OCI-LY3 (cell line): Measurements from ENCODE around the gene ARHGAP21.

Experiments used
- H2AFZ ChIP-seq: fragments of 200-600, 300-600 bp; shearing (Covaris generic); 2 replicates; pipeline ENCODE4 v1.6.0; 2014; ENCODE audit warnings: antibody characterized with exemption, low read depth, low read length
- H3K27ac ChIP-seq: fragments of 200-600, 300-600 bp; sonication (generic); 2 replicates; pipeline ENCODE4 v1.5.1; 2014; ENCODE audit warnings: mild to moderate bottlenecking, low read length, moderate library complexity, mixed read lengths
- H3K27me3 ChIP-seq: fragments of 200-600, 300-600 bp; sonication (generic); 2 replicates; pipeline ENCODE4 v1.6.1; 2014; ENCODE audit warnings: low read depth, low read length, mixed read lengths
- H3K36me3 ChIP-seq: fragments of 200-600, 300-600 bp; sonication (generic); replicated peaks from 2 replicates; pipeline ENCODE3; 2014; ENCODE audit warnings: low read depth, low read length, mixed read lengths
- H3K4me1 ChIP-seq: fragments of 300-600, 200-600 bp; sonication (generic); 2 replicates; pipeline ENCODE4 v1.6.1; 2014; ENCODE audit warnings: low read length, mixed read lengths
- H3K4me2 ChIP-seq: fragments of 200-600, 300-600 bp; sonication (generic); 2 replicates; pipeline ENCODE4 v1.6.1; 2014; ENCODE audit warnings: low read length, mixed read lengths
- H3K4me3 ChIP-seq: fragments of 300-600, 200-600 bp; sonication (generic); 2 replicates; pipeline ENCODE4 v1.5.1; 2014; ENCODE audit warnings: antibody characterized with exemption, mild to moderate bottlenecking, low read length, moderate library complexity
- H3K79me2 ChIP-seq: fragments of 300-600, 200-600 bp; shearing (Covaris generic); 2 replicates; pipeline ENCODE4 v1.6.1; 2014; ENCODE audit warnings: mild to moderate bottlenecking, low read length, mixed read lengths
- H3K9ac ChIP-seq: fragments of 300-600, 200-600 bp; shearing (Covaris generic); 2 replicates; pipeline ENCODE4 v1.6.0; 2014; ENCODE audit warnings: mild to moderate bottlenecking, low read length, moderate library complexity
- H3K9me3 ChIP-seq: fragments of 200-600, 300-600 bp; shearing (Covaris generic); 2 replicates; pipeline ENCODE4 v1.6.1; 2014; ENCODE audit warnings: low read length, mixed read lengths; ENCODE audit not compliant: insufficient read depth
- H4K20me1 ChIP-seq: fragments of 200-600, 300-600 bp; sonication (generic); 2 replicates; pipeline ENCODE4 v1.6.1; 2016; ENCODE audit warnings: low read length, mixed read lengths; ENCODE audit not compliant: insufficient read depth
- CTCF ChIP-seq: fragments of 200-600, 300-600 bp; sonication (generic); IDR thresholded peaks from 2 replicates; pipeline ENCODE4 v1.5.1; 2014; ENCODE audit warnings: antibody characterized with exemption, low read length, low read depth
- EZH2phosphoT487 ChIP-seq: fragments of 200-600 bp; shearing (Covaris generic); IDR thresholded peaks from 2 replicates; pipeline ENCODE4 v1.6.1; 2018; ENCODE audit warnings: antibody characterized with exemption, mixed run types, low read depth

ARHGAP21 gene

DNA sequence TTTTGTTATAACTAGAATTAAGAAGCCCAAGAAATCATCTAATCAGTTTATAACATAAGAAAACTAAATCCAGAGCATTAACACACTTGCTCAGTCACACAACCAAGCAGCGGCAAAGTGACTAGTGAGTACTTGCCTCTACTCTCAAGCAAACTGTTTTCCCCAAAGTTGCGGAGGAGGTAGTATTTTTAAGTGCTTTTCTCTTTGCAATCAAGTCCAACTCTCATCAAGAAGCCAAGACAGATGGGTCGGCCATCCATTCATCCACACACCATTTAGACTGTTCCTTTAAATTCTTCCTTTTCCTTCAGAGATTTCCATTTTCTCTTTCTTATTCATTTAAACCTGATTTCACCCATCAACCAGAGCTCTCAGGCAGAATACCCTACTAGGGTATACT, 25.4 kb downstream of the ARHGAP21 start:
- Histone ChIP-seq H3K4me3 (no peak overlapping the region), H3K27me3 (no peaks in the 10 kb centered on the region), H3K79me2 (no peaks in the 10 kb centered on the region), H2AFZ (no peak overlapping the region), H3K4me2 (no peak overlapping the region), H4K20me1 (no peaks in the 10 kb centered on the region), H3K9me3 (no peaks in the 10 kb centered on the region), H3K27ac (no peak overlapping the region), H3K4me1 (peaks cover 7% of the 10 kb centered on the region), H3K36me3 (no peaks in the 10 kb centered on the region), H3K9ac (no peak overlapping the region)
- no peak for TF ChIP-seq EZH2phosphoT487
- TF ChIP-seq CTCF = no peak

DNA sequence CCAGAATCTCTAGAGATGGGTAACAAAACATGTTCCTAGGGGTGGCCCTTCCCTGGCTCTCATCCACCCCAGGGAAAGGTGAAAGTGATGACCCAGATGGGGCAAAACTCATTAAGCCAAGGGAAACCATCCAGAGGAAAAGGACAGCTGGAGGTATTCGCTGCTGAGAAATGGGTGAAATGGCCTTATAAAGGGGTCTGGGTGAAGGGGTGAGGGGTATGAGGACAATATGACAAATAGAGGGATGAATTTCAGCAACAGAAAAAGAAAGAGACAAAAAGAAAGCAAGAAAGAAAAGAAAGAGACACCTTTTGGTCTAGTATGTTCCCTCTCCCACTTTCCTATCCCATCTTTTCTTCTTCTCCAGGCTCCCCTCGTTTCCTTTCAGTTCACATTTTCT, 26.6 kb downstream of the ARHGAP21 start:
- no peak overlapping the region for H2AFZ ChIP-seq
- no peak for TF ChIP-seq EZH2phosphoT487
- TF ChIP-seq CTCF = no peak
- H3K9ac ChIP-seq = no peak overlapping the region
- H3K4me2 ChIP-seq = no peak overlapping the region
- no peaks in the 10 kb centered on the region for H4K20me1 ChIP-seq
- no peak overlapping the region for H3K27ac ChIP-seq
- H3K36me3 ChIP-seq = no peaks in the 10 kb centered on the region
- H3K9me3 ChIP-seq = no peaks in the 10 kb centered on the region
- no peaks in the 10 kb centered on the region for H3K79me2 ChIP-seq
- H3K4me3 ChIP-seq = no peak overlapping the region
- H3K4me1 ChIP-seq = peaks cover 7% of the 10 kb centered on the region
- H3K27me3 ChIP-seq = no peaks in the 10 kb centered on the region

DNA sequence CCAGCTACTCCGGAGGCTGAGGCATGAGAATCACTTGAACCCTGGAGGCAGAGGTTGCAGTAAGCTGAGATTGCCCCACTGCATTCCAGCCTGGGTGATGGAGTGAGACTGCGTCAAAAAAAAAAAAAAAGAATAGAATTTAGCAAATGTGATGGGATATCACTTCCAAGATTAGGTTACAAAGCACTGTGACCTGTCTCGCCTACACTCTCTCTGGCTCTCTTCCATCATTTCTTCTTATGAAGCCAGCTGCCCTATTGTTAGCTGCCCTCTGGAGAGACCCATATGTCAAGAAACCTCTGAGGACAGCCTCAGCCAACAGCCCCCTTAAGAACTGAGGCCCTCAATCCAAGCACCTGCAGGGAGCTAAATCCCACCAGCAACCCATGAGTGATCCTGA, 28.2 kb downstream of the ARHGAP21 start:
- no peaks in the 10 kb centered on the region for H3K79me2 ChIP-seq
- no peak overlapping the region for H3K4me2 ChIP-seq
- H3K36me3 ChIP-seq = no peaks in the 10 kb centered on the region
- no peak overlapping the region for H3K27ac ChIP-seq
- no peaks in the 10 kb centered on the region for H3K9me3 ChIP-seq
- H4K20me1 ChIP-seq = no peaks in the 10 kb centered on the region
- H3K4me3 ChIP-seq = no peak overlapping the region
- no peak overlapping the region for H3K9ac ChIP-seq
- H3K4me1 ChIP-seq = no peaks in the 10 kb centered on the region
- no peak for TF ChIP-seq CTCF
- TF ChIP-seq EZH2phosphoT487 = no peak
- no peak overlapping the region for H2AFZ ChIP-seq
- no peaks in the 10 kb centered on the region for H3K27me3 ChIP-seq

DNA sequence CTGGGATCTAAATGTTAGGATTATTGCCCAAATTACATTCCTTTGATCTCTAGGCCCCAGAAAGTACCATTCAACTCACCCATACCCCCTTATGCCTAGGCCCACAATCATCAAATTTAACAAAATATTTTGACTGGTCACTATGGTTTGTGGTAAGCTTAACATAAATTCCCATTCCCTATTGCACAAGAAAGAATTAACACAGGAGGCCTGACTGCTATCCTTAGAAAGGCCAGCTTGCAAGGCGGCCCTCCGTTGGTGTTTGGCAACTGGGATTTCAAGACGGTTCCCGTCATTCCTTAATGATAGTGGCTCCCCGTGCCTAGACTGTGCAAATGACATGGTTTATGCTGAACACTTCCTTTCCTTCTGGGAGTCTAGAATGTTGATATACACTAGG, 29.6 kb downstream of the ARHGAP21 start:
- H3K27ac ChIP-seq = no peak overlapping the region
- no peak overlapping the region for H2AFZ ChIP-seq
- H4K20me1 ChIP-seq = no peaks in the 10 kb centered on the region
- H3K4me1 ChIP-seq = no peaks in the 10 kb centered on the region
- H3K4me3 ChIP-seq = no peak overlapping the region
- no peak for TF ChIP-seq CTCF
- TF ChIP-seq EZH2phosphoT487 = no peak
- no peaks in the 10 kb centered on the region for H3K36me3 ChIP-seq
- no peaks in the 10 kb centered on the region for H3K9me3 ChIP-seq
- no peak overlapping the region for H3K9ac ChIP-seq
- H3K4me2 ChIP-seq = no peak overlapping the region
- no peaks in the 10 kb centered on the region for H3K79me2 ChIP-seq
- no peaks in the 10 kb centered on the region for H3K27me3 ChIP-seq
